Renal cortex interstitium (tissue), 11 donors: ENCODE results near the gene PFKM. TPM values are rescaled to one million over a fixed set of nuclear protein-coding genes. Genes with fewer than 3 reads are reported as not detected.
A peak's percentile ranks its signal among the peaks of the same experiment; 100 is the strongest.
"Not testable (repeated sequence)": the region's sequence is repeated elsewhere in the genome, so short reads cannot be mapped to it uniquely, and the experiment has no call there.

ENCODE experiments used
- DNase-seq, 11 donors: peaks; one replicate each; pipeline ENCODE4 v3.0.0-alpha.2; 2013; ENCODE audit warnings: low read depth in 9 of 11, low spot score in 4 of 11; ENCODE audit errors: extremely low read depth in 1 of 11
- polyA plus RNA-seq, 3 donors: library from polyadenylated mRNA; unstranded; fragments of 120-200 nt; gene quantifications; one replicate each; pipeline ENCODE4 v1.2.1, GENCODE V29; 2013; ENCODE audit not compliant: insufficient read length in 3 of 3

Gene PFKM
- polyA plus RNA-seq, 3 donors = 102 to 125 (median 111) TPM

GRCh38 chr12:48135027-48135426 lies 15.9 kb downstream of the PFKM start:
- DNase-seq = no peak

GRCh38 chr12:48142818-48143674 lies 23.9 kb downstream of the PFKM start:
- no peak for DNase-seq

GRCh38 chr12:48143898-48144297 lies 24.7 kb downstream of the PFKM start:
- no peak for DNase-seq

- DNase-seq = no peak
These were observed 26.8 kb downstream of the PFKM start for GRCh38 chr12:48145981-48146380.

- DNase-seq = no peak
These were observed 32.1 kb downstream of the PFKM start for GRCh38 chr12:48151103-48151771.

GRCh38 chr12:48155786-48156185 lies 36.6 kb downstream of the PFKM start:
- not testable (repeated sequence) for DNase-seq

- peak in 1 of 11 donors; percentile 15 for DNase-seq
These were observed 37.5 kb downstream of the PFKM start for GRCh38 chr12:48156652-48157017.

GRCh38 chr12:48157018-48157888 lies 38.1 kb downstream of the PFKM start, which contains the start of gene ASB8:
ASB8 (minus strand) TSS chr12:48157515; CDS start chr12:48153496, 4,019 bp downstream.
- DNase-seq = peak; percentile 95 to 99 (median 98)

GRCh38 chr12:48157889-48158370 lies 38.8 kb downstream of the PFKM start:
- no peak for DNase-seq

- DNase-seq = no peak
These were observed 40.9 kb downstream of the PFKM start for GRCh38 chr12:48160046-48160445.

- DNase-seq = no peak
These were observed 41.6 kb downstream of the PFKM start for GRCh38 chr12:48160807-48161206.

- no peak for DNase-seq
These were observed 44.1 kb downstream of the PFKM start for GRCh38 chr12:48163150-48163747.

GRCh38 chr12:48164451-48164850 lies 45.3 kb downstream of the PFKM start:
- DNase-seq = no peak

- peak in 4 of 11 donors; percentile 53 to 57 (median 53) for DNase-seq
These were observed 46.2 kb downstream of the PFKM start for GRCh38 chr12:48165089-48165981.

GRCh38 chr12:48169011-48169410 lies 49.8 kb downstream of the PFKM start:
- no peak for DNase-seq

- no peak for DNase-seq
These were observed 56.7 kb downstream of the PFKM start for GRCh38 chr12:48175613-48176416.

GRCh38 chr12:48176417-48176751 lies 57.2 kb downstream of the PFKM start:
- DNase-seq = no peak
